Measurements from ENCODE around the gene LIPA.

- TF ChIP-seq CTCF (conservative IDR thresholded peaks at IDR 0.05; ENCODE audit: low read length) (no peak), EZH2phosphoT487 (IDR thresholded peaks at IDR 0.05; ENCODE audit: borderline replicate concordance, low read depth, low read length) (no peak)
These were observed 15.3 kb downstream of the LIPA start for GRCh38 chr10:89236226-89236797.
